HG02763 (cell line): ENCODE measurements around the gene COL11A2.

Source experiments
- ATAC-seq: cut with Tn5 transposase; IDR thresholded peaks from one replicate; pipeline ENCODE4 v1.9.1; 2021; ENCODE audit warnings: mild to moderate bottlenecking, moderate library complexity; ENCODE audit not compliant: unreplicated experiment

The COL11A2 gene

GRCh38 chr6:33120001-33120400 is 72.3 kb downstream of the COL11A2 start:
- ATAC-seq: no peak

- ATAC-seq: no peak
Measured at GRCh38 chr6:33118525-33119123, 73.6 kb downstream of the COL11A2 start.

- ATAC-seq: no peak
Measured at GRCh38 chr6:33117811-33118277, 74.4 kb downstream of the COL11A2 start.

- ATAC-seq: no peak
Measured at GRCh38 chr6:33116841-33117711, 75.2 kb downstream of the COL11A2 start.

GRCh38 chr6:33116417-33116816 is 75.8 kb downstream of the COL11A2 start:
- no peak for ATAC-seq

- no peak for ATAC-seq
Measured at GRCh38 chr6:33114406-33114805, 77.9 kb downstream of the COL11A2 start.

GRCh38 chr6:33113755-33114154 is 78.5 kb downstream of the COL11A2 start:
- no peak for ATAC-seq
